GM18505 (cell line): Measurements from ENCODE around the gene SUV39H1.

ENCODE experiments used
- ATAC-seq: cut with Tn5 transposase; IDR thresholded peaks from one replicate; pipeline ENCODE4 v1.9.1; 2021; ENCODE audit not compliant: unreplicated experiment
- POLR2A ChIP-seq: IDR thresholded peaks from 4 replicates; pipeline ENCODE4 v1.6.1; 2011; ENCODE audit warnings: borderline replicate concordance; ENCODE audit not compliant: insufficient read depth, insufficient read length; ENCODE audit errors: extremely low read depth

Gene SUV39H1

GRCh38 chrX:48713847-48714246 is 17.3 kb downstream of the SUV39H1 start:
- TF ChIP-seq POLR2A, result no peak
- no peak for ATAC-seq

GRCh38 chrX:48714573-48714972 is 18.0 kb downstream of the SUV39H1 start:
- no peak for ATAC-seq
- no peak for TF ChIP-seq POLR2A

GRCh38 chrX:48715072-48715471 is 18.5 kb downstream of the SUV39H1 start:
- no peak for TF ChIP-seq POLR2A
- ATAC-seq, result no peak

DNA sequence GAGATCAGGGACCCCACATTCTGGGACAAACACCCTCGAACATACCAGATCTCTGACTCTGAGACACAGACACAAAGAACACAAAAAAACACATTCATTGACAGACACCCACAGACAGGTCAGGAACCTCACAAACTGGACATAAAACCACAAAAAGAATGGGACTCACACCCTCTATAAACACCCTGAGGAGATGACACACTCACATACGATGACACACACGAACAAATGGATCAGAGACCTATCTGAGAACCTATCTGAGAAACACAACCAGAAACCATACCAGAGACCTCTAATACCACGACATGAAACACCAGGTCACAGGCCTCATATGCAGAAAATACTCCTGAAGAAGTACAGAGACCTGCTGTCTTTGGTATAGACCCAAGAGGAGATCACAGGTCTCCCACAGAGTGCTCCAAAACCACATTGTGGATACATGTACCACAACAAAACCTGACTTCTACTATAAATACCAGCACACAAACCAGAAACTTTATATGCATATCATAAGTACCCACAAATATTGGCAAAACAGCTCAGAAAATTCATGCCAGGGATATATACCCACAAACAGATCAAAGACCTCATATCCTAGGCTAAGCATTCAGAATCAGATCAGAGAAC is 19.5 kb downstream of the SUV39H1 start:
- ATAC-seq, result no peak
- no peak for TF ChIP-seq POLR2A

DNA sequence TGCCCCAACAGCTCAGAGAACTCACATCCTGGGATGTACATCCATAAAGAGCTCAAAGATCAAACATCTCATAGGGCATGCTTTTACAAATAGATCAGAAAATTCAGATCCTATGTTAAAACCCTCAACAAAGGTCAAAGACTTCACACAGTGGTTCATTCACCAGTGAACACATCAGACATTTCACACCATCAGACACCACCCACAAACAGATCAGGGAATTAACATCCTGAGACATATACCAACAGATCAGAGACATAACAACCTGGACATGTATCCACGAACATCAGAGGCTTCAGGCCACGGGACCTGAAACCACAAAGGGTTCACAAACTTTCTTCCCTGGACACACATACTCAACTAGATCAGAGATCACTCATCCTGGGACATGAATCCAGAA is 23.4 kb downstream of the SUV39H1 start:
- ATAC-seq, result no peak
- TF ChIP-seq POLR2A, result no peak

- ATAC-seq, result no peak
- no peak for TF ChIP-seq POLR2A
These were observed 24.2 kb downstream of the SUV39H1 start for GRCh38 chrX:48720577-48721250.

GRCh38 chrX:48721916-48722315 is 25.4 kb downstream of the SUV39H1 start:
- ATAC-seq, result no peak
- TF ChIP-seq POLR2A, result no peak

- TF ChIP-seq POLR2A, result no peak
- no peak for ATAC-seq
These were observed 30.1 kb downstream of the SUV39H1 start for GRCh38 chrX:48726596-48726995.

DNA sequence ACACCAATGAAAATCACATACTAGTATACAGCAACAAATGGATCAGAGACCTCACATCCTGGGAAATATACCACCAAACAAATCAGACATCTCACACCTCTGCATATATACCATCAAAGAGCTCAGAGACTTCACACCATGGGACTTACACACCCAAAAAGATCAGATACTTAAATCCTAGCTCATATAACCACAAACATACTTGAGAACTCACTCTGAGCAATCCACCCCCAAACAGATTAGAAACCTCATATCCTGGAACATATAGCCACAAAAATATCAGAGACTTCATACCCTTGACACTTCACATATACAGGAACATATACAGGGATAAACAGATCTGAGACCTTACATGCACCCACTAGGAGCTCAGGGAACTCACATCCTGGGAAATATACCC is 32.1 kb downstream of the SUV39H1 start:
- no peak for TF ChIP-seq POLR2A
- ATAC-seq, result no peak

DNA sequence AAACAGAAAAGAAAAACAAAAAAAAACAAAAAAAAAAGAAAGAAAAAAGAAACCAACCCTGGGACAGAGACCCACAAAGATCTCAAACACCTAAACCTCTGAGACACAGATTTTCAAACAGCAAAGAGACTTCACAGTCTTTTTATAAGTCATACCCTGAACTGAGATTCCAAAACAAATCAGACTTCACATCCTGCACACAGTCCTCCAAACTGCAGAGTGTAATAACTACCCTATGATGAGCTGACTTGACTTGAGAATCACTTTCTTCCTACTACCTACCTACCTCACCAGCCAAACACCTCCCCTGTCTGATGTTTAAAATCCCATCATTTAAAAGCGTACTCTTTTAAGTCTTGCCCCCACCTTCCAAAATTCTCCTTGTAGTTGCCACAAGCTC is 39.8 kb downstream of the SUV39H1 start:
- ATAC-seq, result no peak
- no peak for TF ChIP-seq POLR2A

GRCh38 chrX:48736878-48737212 is 40.3 kb downstream of the SUV39H1 start:
- ATAC-seq, result no peak
- TF ChIP-seq POLR2A, result no peak

DNA sequence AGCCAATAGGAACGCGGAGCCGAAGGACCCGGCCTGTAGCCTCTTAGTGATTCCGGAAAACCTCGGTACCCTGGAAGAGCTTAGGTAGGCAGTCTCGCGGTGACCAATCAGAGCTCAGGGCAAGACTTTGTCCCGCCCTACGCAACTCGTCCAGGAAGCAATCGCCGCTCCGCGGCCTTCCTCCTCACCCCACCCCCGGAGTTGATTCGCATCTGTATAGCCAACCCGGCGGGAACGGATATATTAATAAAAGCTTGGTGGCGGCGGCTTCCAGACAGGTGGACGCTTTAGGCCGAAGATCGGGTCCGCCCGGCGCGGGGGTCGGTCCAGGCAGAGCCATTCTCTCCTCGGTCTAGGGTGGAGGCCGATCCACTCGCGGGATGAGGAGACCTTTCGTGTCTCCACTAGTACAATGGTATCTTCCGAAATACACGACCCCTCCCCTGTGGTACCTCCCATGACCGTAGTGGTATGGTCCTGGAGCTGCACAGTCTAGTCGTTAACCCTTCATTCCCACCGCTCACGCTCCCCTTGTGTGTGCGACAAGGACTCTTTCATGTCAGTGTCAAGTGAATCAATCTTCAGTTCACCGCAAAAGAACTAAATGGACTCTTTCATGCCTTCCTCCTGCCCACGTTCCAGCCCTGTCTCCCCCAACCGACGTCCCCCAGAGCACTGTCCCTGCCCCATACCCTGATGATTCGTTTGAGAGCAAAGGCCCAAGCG is 40.8 kb downstream of the SUV39H1 start:
- peak; percentile 87 for ATAC-seq
- peak; percentile 71 for TF ChIP-seq POLR2A

- TF ChIP-seq POLR2A, result no peak
- ATAC-seq, result no peak
These were observed 41.4 kb downstream of the SUV39H1 start for GRCh38 chrX:48737940-48738339.

DNA sequence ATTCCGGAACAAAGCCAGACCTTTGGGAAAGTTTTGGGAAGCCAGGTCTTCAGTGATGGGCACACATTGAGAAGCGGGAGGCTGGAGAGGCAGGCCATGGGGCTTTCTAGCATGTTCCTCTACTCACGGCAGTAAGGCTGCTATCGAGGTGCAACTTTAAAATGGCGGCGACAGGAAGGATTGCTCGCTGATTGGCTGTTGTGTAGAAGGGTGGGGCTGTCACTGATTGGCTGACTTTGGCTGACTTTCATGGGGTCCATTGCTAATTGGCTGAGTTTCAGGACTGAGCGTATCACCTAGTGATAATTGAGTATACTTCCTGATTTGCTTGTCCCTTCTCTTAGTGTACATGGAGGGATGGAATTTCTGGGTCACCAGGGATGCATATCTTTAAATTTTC is 45.3 kb downstream of the SUV39H1 start:
- ATAC-seq, result no peak

More for the DNA sequence above, 45.3 kb downstream of the SUV39H1 start:
- no peak for TF ChIP-seq POLR2A
